ENCODE data around the gene BAHCC1. TPM values are rescaled to one million over a fixed set of nuclear protein-coding genes. Genes with fewer than 3 reads are reported as not detected.

Gene BAHCC1
- total RNA-seq, 1 donor from 2014 or later: 22.7 TPM

DNA sequence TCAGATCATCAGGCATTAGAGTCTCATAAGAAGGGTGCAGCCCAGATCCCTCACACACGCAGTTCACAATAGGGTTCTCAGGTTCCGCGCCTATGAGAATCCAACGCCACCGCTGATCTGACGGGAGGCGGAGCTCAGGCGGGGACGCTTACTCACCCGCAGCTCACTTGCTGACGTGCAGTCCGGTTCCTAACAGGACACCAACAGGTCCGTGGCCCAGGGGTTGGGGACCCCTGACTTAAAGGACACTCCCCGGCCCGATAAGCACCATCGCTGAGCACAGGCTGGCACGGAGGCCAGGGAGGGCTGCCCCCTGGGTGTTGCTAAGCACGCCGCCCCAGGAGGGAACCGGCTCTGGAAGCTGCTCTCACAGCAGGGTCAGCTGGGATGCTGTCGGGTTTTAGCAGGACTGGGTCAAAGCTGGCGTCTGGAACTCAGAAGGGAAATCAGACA is 30.1 kb upstream of the BAHCC1 start:
- Mint-ChIP-seq H3K27ac (ENCODE audit: unreplicated experiment) (peak overlapping the region; percentile 1), H3K36me3 (ENCODE audit: low read depth) (no peaks in the 10 kb centered on the region), H3K4me3 (ENCODE audit: unreplicated experiment) (no peak overlapping the region), H3K4me1 (ENCODE audit: low read depth) (peaks cover 17% of the 10 kb centered on the region), H3K27me3 (ENCODE audit: low read depth) (peaks cover 2% of the 10 kb centered on the region), H3K9me3 (ENCODE audit: low read depth) (no peaks in the 10 kb centered on the region)
- DNase-seq (ENCODE audit: low spot score): no peak
- TF ChIP-seq, protein P1, sequence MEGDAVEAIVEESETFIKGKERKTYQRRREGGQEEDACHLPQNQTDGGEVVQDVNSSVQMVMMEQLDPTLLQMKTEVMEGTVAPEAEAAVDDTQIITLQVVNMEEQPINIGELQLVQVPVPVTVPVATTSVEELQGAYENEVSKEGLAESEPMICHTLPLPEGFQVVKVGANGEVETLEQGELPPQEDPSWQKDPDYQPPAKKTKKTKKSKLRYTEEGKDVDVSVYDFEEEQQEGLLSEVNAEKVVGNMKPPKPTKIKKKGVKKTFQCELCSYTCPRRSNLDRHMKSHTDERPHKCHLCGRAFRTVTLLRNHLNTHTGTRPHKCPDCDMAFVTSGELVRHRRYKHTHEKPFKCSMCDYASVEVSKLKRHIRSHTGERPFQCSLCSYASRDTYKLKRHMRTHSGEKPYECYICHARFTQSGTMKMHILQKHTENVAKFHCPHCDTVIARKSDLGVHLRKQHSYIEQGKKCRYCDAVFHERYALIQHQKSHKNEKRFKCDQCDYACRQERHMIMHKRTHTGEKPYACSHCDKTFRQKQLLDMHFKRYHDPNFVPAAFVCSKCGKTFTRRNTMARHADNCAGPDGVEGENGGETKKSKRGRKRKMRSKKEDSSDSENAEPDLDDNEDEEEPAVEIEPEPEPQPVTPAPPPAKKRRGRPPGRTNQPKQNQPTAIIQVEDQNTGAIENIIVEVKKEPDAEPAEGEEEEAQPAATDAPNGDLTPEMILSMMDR (IDR thresholded peaks at IDR 0.05): no peak

DNA sequence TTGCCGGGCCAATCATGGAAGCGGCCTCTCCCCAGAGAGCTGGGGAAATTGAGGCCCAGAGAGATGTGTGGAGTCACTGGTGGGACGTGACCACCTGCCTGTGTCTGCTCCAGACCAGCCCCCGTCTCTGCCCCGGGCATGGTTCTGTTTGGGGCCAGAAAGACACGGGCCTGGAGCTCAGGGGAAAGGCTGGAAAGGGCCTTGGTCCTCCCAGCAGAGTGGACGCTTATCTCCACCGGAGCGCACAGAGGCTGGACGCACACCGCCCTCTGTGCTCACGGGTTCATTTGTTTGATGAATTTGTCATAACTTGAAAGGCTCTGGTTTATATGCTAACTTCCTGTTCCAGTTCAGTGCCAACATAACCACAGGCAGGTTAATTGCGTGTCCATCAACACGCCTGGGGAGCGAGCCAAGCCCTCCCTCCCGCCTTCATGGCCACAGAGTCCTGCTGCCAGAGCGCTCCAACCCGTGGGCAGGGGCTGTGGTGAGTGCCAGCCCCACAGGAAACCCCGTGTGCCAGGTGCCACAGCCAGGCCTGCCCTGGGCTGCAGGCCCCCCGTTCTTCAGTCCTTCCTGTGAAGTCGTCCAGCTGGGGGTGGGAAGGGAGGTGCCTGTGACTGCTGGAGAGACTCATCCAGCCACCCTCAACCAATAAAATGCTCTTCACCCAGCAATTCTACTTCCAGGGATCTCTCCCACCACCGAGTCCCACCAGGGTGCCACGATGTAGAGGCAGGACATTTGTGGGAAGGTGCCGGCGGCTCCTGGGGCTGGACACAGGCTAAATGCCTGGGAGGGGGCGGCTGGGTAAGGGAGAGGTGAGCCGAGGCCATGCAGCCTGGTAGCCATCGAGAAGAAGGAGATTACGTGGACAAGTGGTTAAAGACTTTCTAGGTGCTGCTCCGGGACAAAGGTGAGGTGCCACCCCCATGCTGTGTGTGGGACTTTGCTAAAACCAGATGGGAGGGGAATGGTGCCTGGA is 29.4 kb upstream of the BAHCC1 start:
- no peak for DNase-seq (ENCODE audit: low spot score)
- peak overlapping the region; percentile 1 for H3K27ac Mint-ChIP-seq (ENCODE audit: unreplicated experiment)

DNA sequence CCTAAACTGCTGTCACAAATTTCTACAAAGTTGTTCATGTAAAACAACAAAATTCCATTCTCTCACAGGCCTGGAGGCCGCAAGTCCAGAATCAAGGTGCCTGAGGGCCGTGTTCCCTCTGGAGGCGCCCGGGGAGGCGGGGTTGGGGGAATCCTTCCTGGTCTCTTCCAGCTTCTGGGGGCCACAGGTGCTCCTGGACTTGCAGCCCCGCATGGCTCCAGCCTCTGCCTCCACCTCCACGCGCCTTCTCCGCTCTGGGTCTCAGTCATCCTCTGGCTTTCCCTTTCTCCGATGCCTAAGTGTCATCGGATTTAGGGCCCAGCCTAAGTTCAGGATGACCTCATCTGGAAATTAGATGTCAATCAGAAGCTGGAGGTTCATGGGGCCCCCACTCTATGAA is 28.6 kb upstream of the BAHCC1 start:
- H3K27ac Mint-ChIP-seq (ENCODE audit: unreplicated experiment): no peak overlapping the region
- no peak overlapping the region for H3K4me3 Mint-ChIP-seq (ENCODE audit: unreplicated experiment)
- TF ChIP-seq, protein P1 (IDR thresholded peaks at IDR 0.05): no peak
- H3K27me3 Mint-ChIP-seq (ENCODE audit: low read depth): peaks cover 2% of the 10 kb centered on the region
- no peaks in the 10 kb centered on the region for H3K9me3 Mint-ChIP-seq (ENCODE audit: low read depth)
- H3K4me1 Mint-ChIP-seq (ENCODE audit: low read depth): peaks cover 9% of the 10 kb centered on the region
- H3K36me3 Mint-ChIP-seq (ENCODE audit: low read depth): no peaks in the 10 kb centered on the region
- DNase-seq (ENCODE audit: low spot score): no peak

More for the DNA sequence above, 29.4 kb upstream of the BAHCC1 start:
- peaks cover 9% of the 10 kb centered on the region for H3K4me1 Mint-ChIP-seq (ENCODE audit: low read depth)
- no peaks in the 10 kb centered on the region for H3K9me3 Mint-ChIP-seq (ENCODE audit: low read depth)
- H3K36me3 Mint-ChIP-seq (ENCODE audit: low read depth): no peaks in the 10 kb centered on the region
- TF ChIP-seq, protein P1 (IDR thresholded peaks at IDR 0.05): no peak
- no peak overlapping the region for H3K4me3 Mint-ChIP-seq (ENCODE audit: unreplicated experiment)
- peaks cover 2% of the 10 kb centered on the region for H3K27me3 Mint-ChIP-seq (ENCODE audit: low read depth)

DNA sequence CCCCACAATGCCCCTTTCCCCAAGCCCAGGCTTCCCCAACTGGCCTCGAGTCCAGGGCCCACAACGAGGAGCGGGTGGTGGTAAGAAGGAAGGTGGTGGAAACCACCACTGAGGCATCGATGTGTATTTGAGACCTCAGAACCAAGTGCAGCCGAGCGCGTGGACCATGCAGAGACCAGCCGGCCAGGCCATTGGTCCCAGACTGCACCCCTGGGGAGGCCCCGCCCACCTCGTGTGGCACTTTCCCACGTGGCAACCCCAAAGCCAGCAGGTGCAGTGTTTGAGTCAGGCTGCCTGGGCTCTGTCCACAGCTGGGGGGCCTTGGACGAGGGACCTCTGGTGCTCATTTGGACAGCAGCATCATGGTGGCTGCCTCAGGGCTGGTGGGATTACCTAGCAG is 28.1 kb upstream of the BAHCC1 start:
- no peak overlapping the region for H3K27ac Mint-ChIP-seq (ENCODE audit: unreplicated experiment)
- H3K4me3 Mint-ChIP-seq (ENCODE audit: unreplicated experiment): no peak overlapping the region
- no peak for DNase-seq (ENCODE audit: low spot score)
- H3K4me1 Mint-ChIP-seq (ENCODE audit: low read depth): peaks cover 9% of the 10 kb centered on the region
- no peaks in the 10 kb centered on the region for H3K9me3 Mint-ChIP-seq (ENCODE audit: low read depth)
- no peaks in the 10 kb centered on the region for H3K36me3 Mint-ChIP-seq (ENCODE audit: low read depth)
- TF ChIP-seq, protein P1 (IDR thresholded peaks at IDR 0.05): no peak
- H3K27me3 Mint-ChIP-seq (ENCODE audit: low read depth): peaks cover 2% of the 10 kb centered on the region

DNA sequence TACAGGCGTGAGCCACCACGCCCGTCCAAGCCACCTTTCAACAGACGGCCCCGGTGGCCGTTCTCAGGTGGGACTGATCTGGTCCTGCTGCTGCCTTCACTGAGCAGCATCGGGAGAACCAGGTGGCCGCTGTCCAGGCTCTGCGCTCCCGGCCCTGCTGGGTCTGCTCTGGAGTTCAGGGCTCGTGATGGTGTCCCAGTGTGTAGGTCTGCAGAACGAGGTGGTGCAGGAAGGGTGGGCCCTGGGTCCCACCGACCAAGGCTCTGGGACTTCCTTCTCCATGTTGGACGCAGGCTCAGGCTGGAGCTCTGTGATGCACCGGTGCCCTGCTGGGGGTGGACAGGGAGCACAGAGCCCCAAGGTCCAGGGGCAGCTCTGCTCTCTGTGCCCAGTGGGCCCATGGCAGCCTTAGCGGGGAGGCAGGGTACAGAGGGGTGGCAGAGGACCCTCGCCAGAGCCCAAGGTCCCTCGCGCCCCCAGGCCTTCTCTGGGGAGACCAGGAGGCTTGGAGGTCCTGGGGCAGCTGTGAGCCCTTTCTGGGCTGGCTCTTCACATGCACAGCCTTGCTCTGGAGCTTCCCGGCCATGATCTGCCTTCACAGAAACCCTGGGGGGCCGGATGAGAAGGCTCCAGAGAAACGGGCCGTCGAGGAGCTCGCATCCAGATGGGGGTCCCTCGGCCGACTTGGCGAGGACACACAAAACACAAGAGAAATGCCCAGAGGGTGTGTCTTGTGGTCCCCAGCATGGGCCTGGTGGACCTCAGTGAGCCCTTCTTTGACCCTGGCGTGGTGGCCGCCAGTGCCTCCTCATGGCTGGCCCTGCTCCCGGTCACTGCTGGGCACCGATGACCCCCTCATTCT is 26.9 kb upstream of the BAHCC1 start:
- H3K4me3 Mint-ChIP-seq (ENCODE audit: unreplicated experiment): no peak overlapping the region
- H3K27ac Mint-ChIP-seq (ENCODE audit: unreplicated experiment): no peak overlapping the region
- no peaks in the 10 kb centered on the region for H3K27me3 Mint-ChIP-seq (ENCODE audit: low read depth)
- TF ChIP-seq, protein P1 (IDR thresholded peaks at IDR 0.05): no peak
- no peaks in the 10 kb centered on the region for H3K9me3 Mint-ChIP-seq (ENCODE audit: low read depth)
- H3K4me1 Mint-ChIP-seq (ENCODE audit: low read depth): peaks cover 9% of the 10 kb centered on the region
- no peak for DNase-seq (ENCODE audit: low spot score)
- H3K36me3 Mint-ChIP-seq (ENCODE audit: low read depth): no peaks in the 10 kb centered on the region

All from chondrocyte (in vitro differentiated cells).